Tibial artery (tissue), 4 donors: Measurements from ENCODE around the gene BACH2.

ENCODE experiments used
- DNase-seq, 2 donors: peaks; one replicate each; pipeline ENCODE4 v3.0.0-alpha.2; 2019
- H3K27ac ChIP-seq, 2 donors: fragments of 200-600 bp; sonication (generic) in 1 of 2; 1 replicate in 1 of 2; 2 replicates in 1 of 2; pipeline ENCODE4 v1.5.1; 2018 to 2019; ENCODE audit warnings: mild to moderate bottlenecking in 1 of 2
- H3K27me3 ChIP-seq, 2 donors: fragments of 200-600 bp; sonication (generic) in 1 of 2; one replicate each; pipeline versions ENCODE4 v1.5.1 to v1.6.0; 2016 to 2019
- H3K36me3 ChIP-seq, 3 donors: fragments of 200-600 bp; sonication (generic) in 2 of 3; one replicate each; pipeline ENCODE4 v1.5.1; 2016 to 2019; ENCODE audit warnings: mild to moderate bottlenecking in 2 of 3
- H3K4me1 ChIP-seq, 4 donors: fragments of 200-600 bp; sonication (generic) in 2 of 4; 1 replicate in 3 of 4; 2 replicates in 1 of 4; pipeline ENCODE4 v1.5.1; 2016 to 2019
- H3K4me3 ChIP-seq, 2 donors: fragments of 200-600 bp; sonication (generic) in 1 of 2; 1 replicate in 1 of 2; 2 replicates in 1 of 2; pipeline ENCODE4 v1.5.1; 2018 to 2019; ENCODE audit warnings: mild to moderate bottlenecking in 2 of 2
- H3K9me3 ChIP-seq, 3 donors: fragments of 200-600 bp; sonication (generic) in 1 of 3; one replicate each; pipeline ENCODE4 v1.5.1; 2016 to 2019
- CTCF ChIP-seq, 2 experiments: fragments of 200-600 bp in 1 of 2; fragments of 450-650 bp in 1 of 2; IDR thresholded peaks; one replicate each; pipeline ENCODE4 v1.5.1; 2017 to 2019; ENCODE audit warnings: antibody characterized with exemption in 2 of 2, mild to moderate bottlenecking in 1 of 2, moderate library complexity in 1 of 2
- intact Hi-C: fragments of 100-400 bp; cut with DNase I; formaldehyde crosslinking; loops from one replicate; pipeline ENCODE4 v1.15.0; 2023; ENCODE audit warnings: low total_unique reads

The BACH2 gene

GRCh38 chr6:89955364-89955763, 341.3 kb downstream of the BACH2 start:
- TF ChIP-seq CTCF (IDR thresholded peaks at IDR 0.05) = no peak
- DNase-seq = no peak
- no peak overlapping the region for H3K4me3 ChIP-seq

GRCh38 chr6:89954721-89955148, 341.9 kb downstream of the BACH2 start:
- intact Hi-C loops = no loop called here
- no peaks in the 10 kb centered on the region for H3K4me1 ChIP-seq
- H3K4me3 ChIP-seq = no peak overlapping the region
- no peak overlapping the region for H3K27ac ChIP-seq
- no peaks in the 10 kb centered on the region for H3K27me3 ChIP-seq
- TF ChIP-seq CTCF (IDR thresholded peaks at IDR 0.05) = no peak
- H3K9me3 ChIP-seq = no peaks in the 10 kb centered on the region
- peaks cover 0 to 22% (median 11%) of the 10 kb centered on the region in 3 donors for H3K36me3 ChIP-seq
- DNase-seq = no peak

More at GRCh38 chr6:89955364-89955763, 341.3 kb downstream of the BACH2 start:
- intact Hi-C loops = no loop called here
- H3K27me3 ChIP-seq = no peaks in the 10 kb centered on the region
- no peak overlapping the region for H3K27ac ChIP-seq
- H3K36me3 ChIP-seq = peaks cover 0 to 16% (median 9%) of the 10 kb centered on the region in 3 donors
- no peaks in the 10 kb centered on the region for H3K4me1 ChIP-seq
- H3K9me3 ChIP-seq = no peaks in the 10 kb centered on the region

- peaks cover 0 to 23% (median 11%) of the 10 kb centered on the region in 3 donors for H3K36me3 ChIP-seq
- no peaks in the 10 kb centered on the region for H3K9me3 ChIP-seq
- H3K4me1 ChIP-seq = no peaks in the 10 kb centered on the region
- no peak for DNase-seq
- no peak overlapping the region for H3K4me3 ChIP-seq
- no peak overlapping the region for H3K27ac ChIP-seq
- no peaks in the 10 kb centered on the region for H3K27me3 ChIP-seq
- TF ChIP-seq CTCF (IDR thresholded peaks at IDR 0.05) = no peak
- intact Hi-C loops = no loop called here
These were observed 344.0 kb downstream of the BACH2 start for GRCh38 chr6:89952686-89953085.

- H3K27ac ChIP-seq = no peak overlapping the region
- intact Hi-C loops = no loop called here
- no peak for TF ChIP-seq CTCF (IDR thresholded peaks at IDR 0.05)
These were observed 344.5 kb downstream of the BACH2 start for GRCh38 chr6:89952105-89952671.

GRCh38 chr6:89951574-89952104, 345.0 kb downstream of the BACH2 start:
- Histone ChIP-seq H3K4me3 (no peak overlapping the region), H3K27me3 (no peaks in the 10 kb centered on the region), H3K36me3 (peaks cover 0 to 29% (median 11%) of the 10 kb centered on the region in 3 donors), H3K27ac (no peak overlapping the region), H3K4me1 (no peaks in the 10 kb centered on the region), H3K9me3 (no peaks in the 10 kb centered on the region)
- DNase-seq = no peak
- intact Hi-C loops = no loop called here
- TF ChIP-seq CTCF (IDR thresholded peaks at IDR 0.05) = no peak

More at GRCh38 chr6:89952105-89952671, 344.5 kb downstream of the BACH2 start:
- Histone ChIP-seq H3K27me3 (no peaks in the 10 kb centered on the region), H3K36me3 (peaks cover 0 to 24% (median 11%) of the 10 kb centered on the region in 3 donors), H3K4me3 (no peak overlapping the region), H3K9me3 (no peaks in the 10 kb centered on the region), H3K4me1 (no peaks in the 10 kb centered on the region)
- no peak for DNase-seq
